Measurements from ENCODE around the gene MSMP. TPM values are rescaled to one million over a fixed set of nuclear protein-coding genes. Genes with fewer than 3 reads are reported as not detected.
A peak's percentile ranks its signal among the peaks of the same experiment; 100 is the strongest.

MSMP gene
- total RNA-seq, 1 donor from 2014 or later, result not detected

DNA sequence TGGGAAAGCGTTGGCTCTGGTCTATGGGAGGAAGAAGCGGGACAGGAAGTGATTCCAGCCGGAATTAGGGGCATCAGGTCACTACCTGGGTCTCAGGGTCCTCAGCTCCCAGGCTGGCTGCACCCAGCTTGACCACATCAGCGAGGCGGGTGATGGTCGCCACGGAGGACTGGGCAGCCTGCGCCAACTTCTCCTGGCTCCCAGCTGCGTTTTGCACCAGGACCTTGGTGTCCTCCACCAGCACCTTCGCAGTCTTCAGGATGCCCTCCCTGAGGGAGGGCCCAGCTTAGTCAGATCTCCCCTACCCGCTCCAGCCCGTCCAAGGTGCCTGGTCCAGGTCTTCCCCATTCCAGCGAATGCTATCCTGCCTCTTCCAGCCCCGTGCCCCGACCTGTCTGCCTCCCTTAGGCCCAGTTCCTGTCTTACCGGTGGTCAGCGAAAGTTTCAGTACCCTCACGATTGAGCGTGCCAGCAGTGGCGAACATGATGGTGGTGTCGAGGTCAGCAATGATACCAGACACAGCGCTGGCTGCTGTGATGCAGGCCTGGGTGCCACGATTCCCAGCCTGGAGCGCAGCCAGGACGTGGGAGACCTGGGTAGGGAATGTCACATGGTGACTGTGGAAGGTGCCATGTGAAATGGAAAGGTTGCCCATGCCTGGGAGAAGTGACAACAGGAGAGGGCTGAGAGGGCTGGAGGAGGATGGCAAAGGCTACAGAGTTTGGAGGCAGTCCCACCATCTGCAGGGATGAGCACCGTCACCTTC, 50.0 kb downstream of the MSMP start:
- no peak for DNase-seq (ENCODE audit: extremely low spot score in 2 of 2)
- H3K4me1 ChIP-seq, result no peaks in the 10 kb centered on the region
- TF ChIP-seq POLR2A (IDR thresholded peaks at IDR 0.05) (no peak), POLR2AphosphoS5 (IDR thresholded peaks at IDR 0.05; ENCODE audit: insufficient read depth in 1 of 2, low read depth in 1 of 2) (peak in 1 of 2 donors; percentile 6)
- peaks cover 16 to 100% of the 10 kb centered on the region in 2 donors for H3K36me3 ChIP-seq
- no peak overlapping the region for H3K4me3 ChIP-seq
- H3K27ac ChIP-seq, result no peak overlapping the region
- no peaks in the 10 kb centered on the region for H3K27me3 ChIP-seq
- intact Hi-C loops (cut with DNase I), result no loop called here
- H3K9me3 ChIP-seq, result no peaks in the 10 kb centered on the region

Small RNAs within 50 kb of the gene (microRNA-seq; reads per million reads assigned to microRNA genes)
- not detected for gene MIR6852 (ENCODE audit: borderline number of aligned reads, borderline replicate concordance)
- not detected for gene MIR6853 (ENCODE audit: borderline number of aligned reads, borderline replicate concordance)

Small RNAs within 50 kb of the gene (small RNA-seq; reads per million reads assigned to genes)
- not detected for gene MIR6853

Other genes with a start within 250 kb of the MSMP start
- 29.7 TPM for gene TESK1, start 149.0 kb downstream of the MSMP start, total RNA-seq
- 5.6 TPM for gene CD72, start 135.9 kb downstream of the MSMP start, total RNA-seq
- 2.5 TPM for gene SIT1, start 103.3 kb downstream of the MSMP start, total RNA-seq
- gene RMRP, start 96.3 kb downstream of the MSMP start, total RNA-seq, result 8,462 TPM
- 17.2 TPM for gene CCDC107, start 96.0 kb downstream of the MSMP start, total RNA-seq
- 1.2 TPM for gene ARHGEF39, start 89.1 kb downstream of the MSMP start, total RNA-seq
- 0.98 TPM for gene CA9, start 80.3 kb downstream of the MSMP start, total RNA-seq
- 460 TPM for gene TPM2, start 64.4 kb downstream of the MSMP start, total RNA-seq
- gene TLN1, start 22.1 kb downstream of the MSMP start, total RNA-seq, result 268 TPM
- 35.1 TPM for gene CREB3, start 21.6 kb downstream of the MSMP start, total RNA-seq
- gene GBA2, start 5.0 kb downstream of the MSMP start, total RNA-seq, result 77.3 TPM
- 16.2 TPM for gene RGP1, start 5.0 kb downstream of the MSMP start, total RNA-seq
- 17.2 TPM for gene NPR2, start 37.3 kb upstream of the MSMP start, total RNA-seq
- not detected for gene SPAG8, start 58.0 kb upstream of the MSMP start, total RNA-seq
- 24.1 TPM for gene HINT2, start 60.8 kb upstream of the MSMP start, total RNA-seq
- gene FAM221B, start 74.5 kb upstream of the MSMP start, total RNA-seq, result not detected
- 11.3 TPM for gene TMEM8B, start 75.0 kb upstream of the MSMP start, total RNA-seq
- not detected for gene OR13J1, start 116.1 kb upstream of the MSMP start, total RNA-seq
- gene HRCT1, start 151.9 kb upstream of the MSMP start, total RNA-seq, result 5.4 TPM
- 0.49 TPM for gene SPAAR, start 155.2 kb upstream of the MSMP start, total RNA-seq
- not detected for gene OR2S2, start 203.9 kb upstream of the MSMP start, total RNA-seq

Data from vagina (tissue), 2 donors.